Measurements from ENCODE around the gene TYMP.

- TF ChIP-seq POLR2AphosphoS5 (IDR thresholded peaks at IDR 0.05; ENCODE audit: insufficient read depth in 1 of 2, low read depth in 1 of 2): peak in 1 of 2 donors; percentile 60
- TF ChIP-seq, protein P1, sequence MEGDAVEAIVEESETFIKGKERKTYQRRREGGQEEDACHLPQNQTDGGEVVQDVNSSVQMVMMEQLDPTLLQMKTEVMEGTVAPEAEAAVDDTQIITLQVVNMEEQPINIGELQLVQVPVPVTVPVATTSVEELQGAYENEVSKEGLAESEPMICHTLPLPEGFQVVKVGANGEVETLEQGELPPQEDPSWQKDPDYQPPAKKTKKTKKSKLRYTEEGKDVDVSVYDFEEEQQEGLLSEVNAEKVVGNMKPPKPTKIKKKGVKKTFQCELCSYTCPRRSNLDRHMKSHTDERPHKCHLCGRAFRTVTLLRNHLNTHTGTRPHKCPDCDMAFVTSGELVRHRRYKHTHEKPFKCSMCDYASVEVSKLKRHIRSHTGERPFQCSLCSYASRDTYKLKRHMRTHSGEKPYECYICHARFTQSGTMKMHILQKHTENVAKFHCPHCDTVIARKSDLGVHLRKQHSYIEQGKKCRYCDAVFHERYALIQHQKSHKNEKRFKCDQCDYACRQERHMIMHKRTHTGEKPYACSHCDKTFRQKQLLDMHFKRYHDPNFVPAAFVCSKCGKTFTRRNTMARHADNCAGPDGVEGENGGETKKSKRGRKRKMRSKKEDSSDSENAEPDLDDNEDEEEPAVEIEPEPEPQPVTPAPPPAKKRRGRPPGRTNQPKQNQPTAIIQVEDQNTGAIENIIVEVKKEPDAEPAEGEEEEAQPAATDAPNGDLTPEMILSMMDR (IDR thresholded peaks at IDR 0.05): no peak
Measured at GRCh38 chr22:50526834-50527801, 2.7 kb downstream of the TYMP start.
